Esophagus squamous epithelium (tissue), 5 donors: ENCODE results near the gene PILRB. TPM values are rescaled to one million over a fixed set of nuclear protein-coding genes. Genes with fewer than 3 reads are reported as not detected.
"Not testable (repeated sequence)": the region's sequence is repeated elsewhere in the genome, so short reads cannot be mapped to it uniquely, and the experiment has no call there.

Source experiments
- DNase-seq: peaks from one replicate; lab custom pipeline; 2025; lab: John Stamatoyannopoulos, UW
- H3K27ac ChIP-seq, 4 donors: fragments of 200-600 bp; sonication (generic); one replicate each; pipeline ENCODE4 v1.5.1; 2016 to 2019; ENCODE audit warnings: mild to moderate bottlenecking in 1 of 4
- H3K27me3 ChIP-seq, 4 donors: fragments of 200-600 bp; sonication (generic); 1 replicate in 3 of 4; 2 replicates in 1 of 4; pipeline versions ENCODE4 v1.5.1 to v1.6.0; 2017 to 2021; ENCODE audit warnings: antibody characterized with exemption in 1 of 4
- H3K36me3 ChIP-seq, 3 donors: fragments of 200-600 bp; sonication (generic); one replicate each; pipeline ENCODE4 v1.5.1; 2016 to 2019
- H3K4me1 ChIP-seq, 3 donors: fragments of 200-600 bp; sonication (generic); one replicate each; pipeline ENCODE4 v1.5.1; 2017 to 2019
- H3K4me3 ChIP-seq, 4 donors: fragments of 200-600 bp; sonication (generic); 1 replicate in 3 of 4; 2 replicates in 1 of 4; pipeline ENCODE4 v1.5.1; 2016 to 2019; ENCODE audit warnings: mild to moderate bottlenecking in 2 of 4, moderate library complexity in 1 of 4
- H3K9me3 ChIP-seq, 3 donors: fragments of 200-600 bp; sonication (generic); one replicate each; pipeline ENCODE4 v1.5.1; 2016 to 2019
- CTCF ChIP-seq, 6 experiments: fragments of 450-650 bp in 4 of 6; fragments of 200-600 bp in 2 of 6; sonication (generic) in 2 of 6; IDR thresholded peaks; one replicate each; pipeline ENCODE4 v1.5.1; 2016 to 2019; ENCODE audit warnings: antibody characterized with exemption in 6 of 6, mild to moderate bottlenecking in 4 of 6, moderate library complexity in 4 of 6
- POLR2A ChIP-seq, 4 donors: fragments of 450-650 bp; IDR thresholded peaks; one replicate each; pipeline ENCODE4 v1.6.1; 2017; ENCODE audit warnings: antibody characterized with exemption in 4 of 4, mild to moderate bottlenecking in 4 of 4, moderate library complexity in 3 of 4
- WGBS, 2 donors: methylation state at CpG; one replicate each; pipeline ENCODE4 v1.1.5; 2018; 5-methylcytosine and 5-hydroxymethylcytosine counted together
- intact Hi-C: fragments of 100-400 bp; cut with DNase I; formaldehyde crosslinking; loops from one replicate; pipeline ENCODE4 v1.15.0; 2022
- total RNA-seq, 4 donors: library from RNA; depleted of rRNA; stranded (reverse); fragments of >200 nt; gene quantifications; one replicate each; pipeline ENCODE4 v1.1.0, GENCODE V29; 2016
- donor health status: DM: yes; HTN: yes; CAD: no.

PILRB gene
- total RNA-seq, 4 donors from 2014 or later = 11.1 to 38.1 (median 25.7) TPM

- 31 to 67% methylated on average over 3 of the region's 7 CpGs for WGBS, 2 donors
Observed at GRCh38 chr7:100371561-100372171, 13.7 kb downstream of the PILRB start.

GRCh38 chr7:100372256-100372655 is 14.3 kb downstream of the PILRB start:
- H3K27me3 ChIP-seq = no peaks in the 10 kb centered on the region
- WGBS, 2 donors = 93% methylated on average over 2 of the region's 8 CpGs; no CpG with 5 or more reads in 1 of the 2 donors
- peak overlapping the region in 3 of 4 donors; percentile 6 to 73 (median 29) for H3K27ac ChIP-seq
- no peaks in the 10 kb centered on the region for H3K9me3 ChIP-seq
- H3K36me3 ChIP-seq = peaks cover 0 to 8% (median 0%) of the 10 kb centered on the region in 3 donors
- H3K4me3 ChIP-seq = no peak overlapping the region
- intact Hi-C loops = no loop called here
- H3K4me1 ChIP-seq = peaks cover 0 to 15% (median 0%) of the 10 kb centered on the region in 3 donors
- no peak for DNase-seq
- no peak for TF ChIP-seq CTCF (IDR thresholded peaks at IDR 0.05)
- TF ChIP-seq POLR2A (IDR thresholded peaks at IDR 0.05) = no peak

More at GRCh38 chr7:100371561-100372171, 13.7 kb downstream of the PILRB start:
- H3K36me3 ChIP-seq = peaks cover 0 to 14% (median 0%) of the 10 kb centered on the region in 3 donors
- H3K27ac ChIP-seq = peak overlapping the region in 2 of 4 donors; percentile 6 to 16
- H3K27me3 ChIP-seq = no peaks in the 10 kb centered on the region
- intact Hi-C loops = no loop called here
- H3K4me1 ChIP-seq = peaks cover 0 to 15% (median 0%) of the 10 kb centered on the region in 3 donors
- TF ChIP-seq CTCF (IDR thresholded peaks at IDR 0.05) (no peak), POLR2A (IDR thresholded peaks at IDR 0.05) (no peak)
- H3K4me3 ChIP-seq = no peak overlapping the region
- no peak for DNase-seq
- no peaks in the 10 kb centered on the region for H3K9me3 ChIP-seq

- Histone ChIP-seq H3K27me3 (no peaks in the 10 kb centered on the region), H3K4me1 (peaks cover 0 to 15% (median 0%) of the 10 kb centered on the region in 3 donors), H3K9me3 (no peaks in the 10 kb centered on the region), H3K36me3 (peaks cover 0 to 4% (median 0%) of the 10 kb centered on the region in 3 donors), H3K27ac (peak overlapping the region in 3 of 4 donors; percentile 6 to 73 (median 29)), H3K4me3 (no peak overlapping the region)
- no peak for TF ChIP-seq POLR2A (IDR thresholded peaks at IDR 0.05)
- WGBS, 2 donors = 0% methylated on average over 1 of the region's 6 CpGs; no CpG with 5 or more reads in 1 of the 2 donors
- DNase-seq = no peak
- intact Hi-C loops = no loop called here
Observed at GRCh38 chr7:100372694-100373093, 14.8 kb downstream of the PILRB start.

- intact Hi-C loops = no loop called here
- H3K4me3 ChIP-seq = peak within 1 kb of the TSS in 2 of 4 donors; percentile 20 to 39
- H3K9me3 ChIP-seq = no peaks in the 10 kb centered on the region
Observed at GRCh38 chr7:100373261-100373831, 15.4 kb downstream of the PILRB start, which contains the start of gene PILRA. PILRA (plus strand) TSS chr7:100373487; CDS start chr7:100373657, 170 bp downstream.

DNA sequence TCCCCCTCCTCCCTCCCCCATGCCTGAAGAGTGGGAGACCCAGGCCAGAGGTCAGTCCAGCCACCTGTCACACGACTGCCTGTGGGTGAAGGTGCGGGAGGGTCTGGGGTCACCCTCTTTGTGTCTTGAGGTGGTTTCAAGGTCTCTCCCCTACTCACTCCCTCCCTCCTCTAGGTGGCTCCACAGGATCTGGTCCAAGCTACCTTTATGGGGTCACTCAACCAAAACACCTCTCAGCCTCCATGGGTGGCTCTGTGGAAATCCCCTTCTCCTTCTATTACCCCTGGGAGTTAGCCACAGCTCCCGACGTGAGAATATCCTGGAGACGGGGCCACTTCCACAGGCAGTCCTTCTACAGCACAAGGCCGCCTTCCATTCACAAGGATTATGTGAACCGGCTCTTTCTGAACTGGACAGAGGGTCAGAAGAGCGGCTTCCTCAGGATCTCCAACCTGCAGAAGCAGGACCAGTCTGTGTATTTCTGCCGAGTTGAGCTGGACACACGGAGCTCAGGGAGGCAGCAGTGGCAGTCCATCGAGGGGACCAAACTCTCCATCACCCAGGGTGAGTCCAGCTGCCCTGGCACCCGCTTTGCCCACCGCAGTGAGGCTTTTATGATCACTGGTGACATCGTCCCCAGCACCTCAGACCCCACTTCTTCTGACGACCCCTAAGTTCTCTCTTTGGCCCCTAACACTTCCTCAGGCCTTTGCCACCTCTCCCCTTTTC is 16.1 kb downstream of the PILRB start:
- peaks cover 0 to 15% (median 0%) of the 10 kb centered on the region in 3 donors for H3K4me1 ChIP-seq
- H3K27ac ChIP-seq = peak overlapping the region in 2 of 4 donors; percentile 29 to 73
- H3K36me3 ChIP-seq, intact Hi-C loops, H3K27me3 ChIP-seq, DNase-seq, H3K9me3 ChIP-seq: not testable (repeated sequence)
- 79 to 89% methylated on average over 7 to 10 of the region's 15 CpGs for WGBS, 2 donors
- H3K4me3 ChIP-seq = peak overlapping the region in 2 of 4 donors; percentile 20 to 39

More at GRCh38 chr7:100373261-100373831, 15.4 kb downstream of the PILRB start, which contains the start of gene PILRA:
- peaks cover 0 to 15% (median 0%) of the 10 kb centered on the region in 3 donors for H3K4me1 ChIP-seq
- TF ChIP-seq CTCF (IDR thresholded peaks at IDR 0.05) (no peak), POLR2A (IDR thresholded peaks at IDR 0.05) (peak in 1 of 4 donors; percentile 45)
- WGBS, 2 donors = 34% methylated on average over 7 of the region's 12 CpGs; no CpG with 5 or more reads in 1 of the 2 donors
- no peaks in the 10 kb centered on the region for H3K36me3 ChIP-seq
- DNase-seq = no peak
- peak within 1 kb of the TSS in 3 of 4 donors; percentile 6 to 73 (median 29) for H3K27ac ChIP-seq
- H3K27me3 ChIP-seq = no peaks in the 10 kb centered on the region
